ENCODE results near the gene UMPS. TPM values are rescaled to one million over a fixed set of nuclear protein-coding genes. Genes with fewer than 3 reads are reported as not detected.

Gene UMPS
- polyA plus RNA-seq, 1 of the 3 experiments (the other 2 are of a cell fraction), result 25.1 TPM

- TF ChIP-seq EZH2phosphoT487 (IDR thresholded peaks at IDR 0.05; ENCODE audit: borderline replicate concordance, low read depth) (no peak), RAD21 (IDR thresholded peaks at IDR 0.05; ENCODE audit: low read length) (no peak), FOSL2 (IDR thresholded peaks at IDR 0.05; ENCODE audit: borderline replicate concordance, low read depth) (no peak)
- TF ChIP-seq, protein P1, sequence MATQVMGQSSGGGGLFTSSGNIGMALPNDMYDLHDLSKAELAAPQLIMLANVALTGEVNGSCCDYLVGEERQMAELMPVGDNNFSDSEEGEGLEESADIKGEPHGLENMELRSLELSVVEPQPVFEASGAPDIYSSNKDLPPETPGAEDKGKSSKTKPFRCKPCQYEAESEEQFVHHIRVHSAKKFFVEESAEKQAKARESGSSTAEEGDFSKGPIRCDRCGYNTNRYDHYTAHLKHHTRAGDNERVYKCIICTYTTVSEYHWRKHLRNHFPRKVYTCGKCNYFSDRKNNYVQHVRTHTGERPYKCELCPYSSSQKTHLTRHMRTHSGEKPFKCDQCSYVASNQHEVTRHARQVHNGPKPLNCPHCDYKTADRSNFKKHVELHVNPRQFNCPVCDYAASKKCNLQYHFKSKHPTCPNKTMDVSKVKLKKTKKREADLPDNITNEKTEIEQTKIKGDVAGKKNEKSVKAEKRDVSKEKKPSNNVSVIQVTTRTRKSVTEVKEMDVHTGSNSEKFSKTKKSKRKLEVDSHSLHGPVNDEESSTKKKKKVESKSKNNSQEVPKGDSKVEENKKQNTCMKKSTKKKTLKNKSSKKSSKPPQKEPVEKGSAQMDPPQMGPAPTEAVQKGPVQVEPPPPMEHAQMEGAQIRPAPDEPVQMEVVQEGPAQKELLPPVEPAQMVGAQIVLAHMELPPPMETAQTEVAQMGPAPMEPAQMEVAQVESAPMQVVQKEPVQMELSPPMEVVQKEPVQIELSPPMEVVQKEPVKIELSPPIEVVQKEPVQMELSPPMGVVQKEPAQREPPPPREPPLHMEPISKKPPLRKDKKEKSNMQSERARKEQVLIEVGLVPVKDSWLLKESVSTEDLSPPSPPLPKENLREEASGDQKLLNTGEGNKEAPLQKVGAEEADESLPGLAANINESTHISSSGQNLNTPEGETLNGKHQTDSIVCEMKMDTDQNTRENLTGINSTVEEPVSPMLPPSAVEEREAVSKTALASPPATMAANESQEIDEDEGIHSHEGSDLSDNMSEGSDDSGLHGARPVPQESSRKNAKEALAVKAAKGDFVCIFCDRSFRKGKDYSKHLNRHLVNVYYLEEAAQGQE (IDR thresholded peaks at IDR 0.05; ENCODE audit: low read depth, low read length), result no peak
Observed at GRCh38 chr3:124785973-124786372, 55.7 kb downstream of the UMPS start (continued).

DNA sequence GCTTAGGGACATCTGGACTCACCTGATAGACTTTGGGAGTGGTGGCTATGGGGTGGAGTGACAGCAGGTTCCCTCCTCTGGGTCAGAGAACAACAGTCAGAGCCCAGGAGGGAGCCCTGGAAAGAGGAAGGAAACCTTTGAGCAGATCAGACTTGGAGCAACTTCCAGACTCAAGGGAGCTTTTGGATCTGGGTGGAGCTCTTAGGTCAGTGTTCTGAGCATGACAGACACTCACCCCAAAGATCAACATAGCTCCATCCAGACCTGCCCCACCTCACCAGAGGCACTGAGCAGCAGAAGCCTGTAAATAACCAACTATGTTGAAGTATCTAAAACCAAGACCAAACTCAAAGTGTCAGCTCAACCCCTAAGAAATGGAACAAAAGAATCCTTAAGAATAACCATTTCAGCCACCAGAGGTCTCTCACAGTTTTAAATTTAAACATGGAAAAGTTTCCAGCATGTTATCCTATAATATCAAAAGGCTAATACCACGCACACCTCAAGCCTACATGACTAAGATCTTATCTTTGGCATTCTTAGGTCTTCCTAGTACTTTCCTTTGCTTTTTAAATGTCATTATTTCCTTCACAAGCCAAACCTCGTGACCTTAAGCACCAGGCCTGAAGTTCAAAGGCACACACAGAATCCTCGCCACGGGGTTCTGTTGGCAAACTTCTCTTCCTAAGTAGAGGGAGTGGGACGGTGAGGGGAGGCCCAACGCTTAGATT lies 56.4 kb downstream of the UMPS start:
- no peak overlapping the region for H2AFZ ChIP-seq (ENCODE audit: low read depth)
- DNase-seq, result no peak
- peaks cover 21 to 33% of the 10 kb centered on the region in 2 experiments for H3K4me1 ChIP-seq (ENCODE audit: control insufficient read depth in 1 of 2, insufficient read depth in 2 of 2, low read depth in 1 of 2, low read length in 1 of 2)
- H3K9me2 ChIP-seq, result no peaks in the 10 kb centered on the region
- peak overlapping the region; percentile 47 to 83; a peak in 3 of 4 replicates for H3K27ac ChIP-seq (ENCODE audit: low read depth in 2 of 2, low read length in 1 of 2)
- H3K27me3 ChIP-seq (ENCODE audit: insufficient read depth), result no peaks in the 10 kb centered on the region
- peak overlapping the region; percentile 35; the same call in 1 of the 2 replicates for H3K4me2 ChIP-seq
- peaks cover 22% of the 10 kb centered on the region; the same call in 1 of the 2 replicates for H3K79me2 ChIP-seq (ENCODE audit: insufficient read depth)
- POLR2A ChIA-PET, result interaction anchor here (0.7 kb wide), 1 partner anchor 96 kb away, joined by 3 read pairs; no protein-coding TSS in a partner anchor
- H3K4me3 ChIP-seq (ENCODE audit: low read depth in 2 of 2, low read length in 1 of 2), result no peak overlapping the region
- H3K9ac ChIP-seq, result no peak overlapping the region
- no peaks in the 10 kb centered on the region; the same call in 1 of the 2 replicates for H4K20me1 ChIP-seq (ENCODE audit: insufficient read depth)
- peaks cover 6 to 21% of the 10 kb centered on the region in 2 experiments for H3K36me3 ChIP-seq (replicated peaks in 1 of 2; ENCODE audit: control insufficient read depth in 1 of 2, insufficient read depth in 2 of 2, low read length in 1 of 2)
- CTCF ChIA-PET, result interaction anchor here (0.7 to 12.9 kb wide), 23 partner anchors 9 to 142 kb away, joined by 3 to 114 read pairs (median 5); no protein-coding TSS in a partner anchor
- no peaks in the 10 kb centered on the region for H3K9me3 ChIP-seq
- 68% methylated on average over 6 of the region's 6 CpGs for WGBS (ENCODE audit: low lambda C conversion rate)
- H3F3A ChIP-seq (replicated peaks; ENCODE audit: insufficient read depth), result peaks cover 19% of the 10 kb centered on the region
- TF ChIP-seq RXRA (IDR thresholded peaks at IDR 0.05; ENCODE audit: borderline replicate concordance, low read depth) (no peak), FOSL2 (IDR thresholded peaks at IDR 0.05; ENCODE audit: borderline replicate concordance, low read depth) (no peak), TCF12 (IDR thresholded peaks at IDR 0.05) (no peak), GABPA (IDR thresholded peaks at IDR 0.05; ENCODE audit: low read depth) (no peak), ELF1 (IDR thresholded peaks at IDR 0.05) (no peak), TEAD4 (IDR thresholded peaks at IDR 0.05; ENCODE audit: borderline replicate concordance, insufficient read depth) (no peak), EZH2phosphoT487 (IDR thresholded peaks at IDR 0.05; ENCODE audit: borderline replicate concordance, low read depth) (no peak), RCOR1 (IDR thresholded peaks at IDR 0.05; ENCODE audit: low read length) (no peak), JUND (IDR thresholded peaks at IDR 0.05) (no peak), MEF2A (IDR thresholded peaks at IDR 0.05; ENCODE audit: borderline replicate concordance, low read depth) (no peak), POLR2AphosphoS5 (IDR thresholded peaks at IDR 0.05; ENCODE audit: low read depth, low read length) (no peak), MXI1 (IDR thresholded peaks at IDR 0.05; ENCODE audit: low read depth, low read length) (no peak), RAD21 (IDR thresholded peaks at IDR 0.05; ENCODE audit: low read length) (peak; percentile 63), EP300 (IDR thresholded peaks at IDR 0.05; ENCODE audit: borderline replicate concordance in 1 of 2, low read depth in 1 of 2, low read length in 1 of 2) (no peak), GATA2 (CRISPR knock-in tag; IDR thresholded peaks at IDR 0.05) (no peak), CHD2 (IDR thresholded peaks at IDR 0.05; ENCODE audit: low read length, partially characterized antibody) (no peak), TAF1 (IDR thresholded peaks at IDR 0.05; ENCODE audit: borderline replicate concordance, low read depth, low read length) (no peak), RFX5 (IDR thresholded peaks at IDR 0.05; ENCODE audit: low read length) (no peak), SMC3 (IDR thresholded peaks at IDR 0.05; ENCODE audit: low read depth, low read length) (peak; percentile 48; the same call in 1 of the 2 replicates), IRF3 (IDR thresholded peaks at IDR 0.05; ENCODE audit: low read depth, low read length) (no peak), NFIC (IDR thresholded peaks at IDR 0.05; ENCODE audit: borderline replicate concordance) (no peak; the same call in 1 of the 2 replicates), YY1 (IDR thresholded peaks at IDR 0.05; ENCODE audit: low read depth) (no peak)
- TF ChIP-seq, protein P2, sequence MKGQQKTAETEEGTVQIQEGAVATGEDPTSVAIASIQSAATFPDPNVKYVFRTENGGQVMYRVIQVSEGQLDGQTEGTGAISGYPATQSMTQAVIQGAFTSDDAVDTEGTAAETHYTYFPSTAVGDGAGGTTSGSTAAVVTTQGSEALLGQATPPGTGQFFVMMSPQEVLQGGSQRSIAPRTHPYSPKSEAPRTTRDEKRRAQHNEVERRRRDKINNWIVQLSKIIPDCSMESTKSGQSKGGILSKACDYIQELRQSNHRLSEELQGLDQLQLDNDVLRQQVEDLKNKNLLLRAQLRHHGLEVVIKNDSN (IDR thresholded peaks at IDR 0.05; ENCODE audit: borderline replicate concordance, low read depth), result no peak
- TF ChIP-seq, protein P3, sequence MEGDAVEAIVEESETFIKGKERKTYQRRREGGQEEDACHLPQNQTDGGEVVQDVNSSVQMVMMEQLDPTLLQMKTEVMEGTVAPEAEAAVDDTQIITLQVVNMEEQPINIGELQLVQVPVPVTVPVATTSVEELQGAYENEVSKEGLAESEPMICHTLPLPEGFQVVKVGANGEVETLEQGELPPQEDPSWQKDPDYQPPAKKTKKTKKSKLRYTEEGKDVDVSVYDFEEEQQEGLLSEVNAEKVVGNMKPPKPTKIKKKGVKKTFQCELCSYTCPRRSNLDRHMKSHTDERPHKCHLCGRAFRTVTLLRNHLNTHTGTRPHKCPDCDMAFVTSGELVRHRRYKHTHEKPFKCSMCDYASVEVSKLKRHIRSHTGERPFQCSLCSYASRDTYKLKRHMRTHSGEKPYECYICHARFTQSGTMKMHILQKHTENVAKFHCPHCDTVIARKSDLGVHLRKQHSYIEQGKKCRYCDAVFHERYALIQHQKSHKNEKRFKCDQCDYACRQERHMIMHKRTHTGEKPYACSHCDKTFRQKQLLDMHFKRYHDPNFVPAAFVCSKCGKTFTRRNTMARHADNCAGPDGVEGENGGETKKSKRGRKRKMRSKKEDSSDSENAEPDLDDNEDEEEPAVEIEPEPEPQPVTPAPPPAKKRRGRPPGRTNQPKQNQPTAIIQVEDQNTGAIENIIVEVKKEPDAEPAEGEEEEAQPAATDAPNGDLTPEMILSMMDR (IDR thresholded peaks at IDR 0.05), result peak; percentile 66
